Upper lobe of right lung (tissue), 1 donor: ENCODE data around the gene FUT7. TPM values are rescaled to one million over a fixed set of nuclear protein-coding genes. Genes with fewer than 3 reads are reported as not detected.
A peak's percentile ranks its signal among the peaks of the same experiment; 100 is the strongest.
"Not testable (repeated sequence)": the region's sequence is repeated elsewhere in the genome, so short reads cannot be mapped to it uniquely, and the experiment has no call there.

Experiments used
- ATAC-seq: fragments of 200-7000 bp; cut with Tn5 transposase; one replicate; pipeline ENCODE4 v1.9.1; 2020; ENCODE audit warnings: mild to moderate bottlenecking, moderate library complexity
- DNase-seq: peaks from one replicate; pipeline ENCODE4 v3.0.0-alpha.2; 2020
- H3K27ac ChIP-seq: fragments of 200-600 bp; one replicate; pipeline ENCODE4 v1.8.0; 2022
- H3K27me3 ChIP-seq: fragments of 200-600 bp; one replicate; pipeline ENCODE4 v1.8.0; 2022; ENCODE audit warnings: mild to moderate bottlenecking
- H3K36me3 ChIP-seq: fragments of 200-600 bp; one replicate; pipeline ENCODE4 v1.8.0; 2022
- H3K4me1 ChIP-seq: fragments of 200-600 bp; one replicate; pipeline ENCODE4 v1.8.0; 2022
- H3K4me3 ChIP-seq: fragments of 200-600 bp; one replicate; pipeline ENCODE4 v1.8.0; 2022; ENCODE audit warnings: mild to moderate bottlenecking
- H3K9me3 ChIP-seq: fragments of 200-600 bp; one replicate; pipeline ENCODE4 v1.8.0; 2022
- intact Hi-C: fragments of 100-400 bp; cut with DNase I; formaldehyde crosslinking; loops from one replicate; pipeline ENCODE4 v1.11.0; 2022
- total RNA-seq: library from RNA; stranded (reverse); fragmentation: NEBNext Ultra II Directional; extraction: Animal tissue kit (Norgen Biotek cat#: 25700); gene quantifications from one replicate; pipeline ENCODE4 v1.2.1, GENCODE V29; 2021
- TF ChIP-seq, protein P1 (sequence below): fragments of 200-600 bp; IDR thresholded peaks from one replicate; pipeline ENCODE4 v1.8.0; 2022; ENCODE audit warnings: antibody characterized with exemption
- donor health status: DM: no; HTN: yes; CAD: no; lungs with severe emphysema.

FUT7 gene
- total RNA-seq, 1 donor from 2014 or later: 0.81 TPM

DNA sequence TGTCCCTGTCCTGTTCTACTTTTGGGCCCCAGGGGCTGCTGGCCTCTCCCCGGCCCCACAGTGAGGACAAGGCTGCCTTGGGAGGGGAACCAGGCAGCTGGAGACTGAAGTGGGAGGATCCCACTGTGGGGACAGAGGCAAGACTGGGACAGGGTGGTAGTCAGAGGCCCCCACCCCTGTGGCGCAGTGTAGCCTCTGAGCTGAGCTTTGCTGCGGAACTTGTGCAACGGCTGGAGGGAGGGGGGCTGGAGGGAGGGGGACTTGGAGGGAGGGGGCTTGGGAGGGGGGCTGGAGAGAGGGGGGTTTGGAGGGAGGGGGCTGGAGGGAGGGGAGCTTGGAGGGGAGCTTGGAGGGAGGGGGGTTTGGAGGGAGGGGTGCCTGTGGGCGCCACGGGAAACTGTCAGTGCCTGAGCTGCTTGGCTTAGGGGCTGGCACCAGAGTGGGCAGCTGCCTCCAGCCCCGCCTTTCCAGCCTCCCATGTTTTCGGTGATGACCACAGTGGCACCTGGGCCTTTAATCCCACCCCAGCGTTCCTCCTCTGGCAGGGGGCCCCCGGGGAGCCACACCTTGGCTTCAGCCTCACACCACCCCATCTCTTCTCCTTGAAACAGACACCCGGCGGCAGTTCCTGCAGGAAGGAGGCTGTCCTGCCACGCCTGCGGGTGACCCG lies 2.3 kb upstream of the FUT7 start:
- TF ChIP-seq, protein P1, sequence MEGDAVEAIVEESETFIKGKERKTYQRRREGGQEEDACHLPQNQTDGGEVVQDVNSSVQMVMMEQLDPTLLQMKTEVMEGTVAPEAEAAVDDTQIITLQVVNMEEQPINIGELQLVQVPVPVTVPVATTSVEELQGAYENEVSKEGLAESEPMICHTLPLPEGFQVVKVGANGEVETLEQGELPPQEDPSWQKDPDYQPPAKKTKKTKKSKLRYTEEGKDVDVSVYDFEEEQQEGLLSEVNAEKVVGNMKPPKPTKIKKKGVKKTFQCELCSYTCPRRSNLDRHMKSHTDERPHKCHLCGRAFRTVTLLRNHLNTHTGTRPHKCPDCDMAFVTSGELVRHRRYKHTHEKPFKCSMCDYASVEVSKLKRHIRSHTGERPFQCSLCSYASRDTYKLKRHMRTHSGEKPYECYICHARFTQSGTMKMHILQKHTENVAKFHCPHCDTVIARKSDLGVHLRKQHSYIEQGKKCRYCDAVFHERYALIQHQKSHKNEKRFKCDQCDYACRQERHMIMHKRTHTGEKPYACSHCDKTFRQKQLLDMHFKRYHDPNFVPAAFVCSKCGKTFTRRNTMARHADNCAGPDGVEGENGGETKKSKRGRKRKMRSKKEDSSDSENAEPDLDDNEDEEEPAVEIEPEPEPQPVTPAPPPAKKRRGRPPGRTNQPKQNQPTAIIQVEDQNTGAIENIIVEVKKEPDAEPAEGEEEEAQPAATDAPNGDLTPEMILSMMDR: no peak
- no peaks in the 10 kb centered on the region for H3K27me3 ChIP-seq
- intact Hi-C loops: loop anchor here (5.0 to 10.0 kb wide), 2 partner anchors 89 to 247 kb away; partner anchors contain the start of genes C8G and FBXW5
- H3K9me3 ChIP-seq: no peaks in the 10 kb centered on the region
- no peak for DNase-seq
- no peaks in the 10 kb centered on the region for H3K36me3 ChIP-seq
- H3K27ac ChIP-seq: no peak overlapping the region
- H3K4me3 ChIP-seq: peak overlapping the region; percentile 21
- peaks cover 26% of the 10 kb centered on the region for H3K4me1 ChIP-seq
- ATAC-seq: peak; percentile 5

DNA sequence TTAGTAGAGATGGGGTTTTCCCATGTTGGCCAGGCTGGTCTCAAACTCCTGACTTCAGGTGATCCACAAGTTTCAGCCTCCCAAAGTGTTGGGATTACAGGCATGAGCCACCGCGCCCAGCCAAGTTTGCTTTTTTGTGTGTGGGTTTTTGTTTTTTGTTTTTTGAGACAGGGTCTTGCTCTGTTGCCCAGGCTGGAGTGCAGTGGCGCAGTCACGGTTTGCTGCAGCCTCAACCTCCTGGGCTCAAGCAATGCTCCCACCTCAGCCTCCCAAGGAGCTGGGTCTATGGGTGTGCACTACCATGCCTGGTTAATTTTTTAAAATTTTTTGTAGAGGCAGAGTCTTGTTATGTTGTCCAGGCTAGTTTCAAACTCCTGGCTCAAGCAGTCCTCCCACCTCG lies 1.6 kb upstream of the FUT7 start:
- ATAC-seq, DNase-seq, H3K36me3 ChIP-seq, H3K9me3 ChIP-seq, H3K27me3 ChIP-seq, H3K27ac ChIP-seq: not testable (repeated sequence)
- Histone ChIP-seq H3K4me3 (peak overlapping the region; percentile 21), H3K4me1 (peaks cover 33% of the 10 kb centered on the region)
- intact Hi-C loops: loop anchor here (5.0 to 10.0 kb wide), 2 partner anchors 89 to 246 kb away; partner anchors contain the start of genes C8G and FBXW5

DNA sequence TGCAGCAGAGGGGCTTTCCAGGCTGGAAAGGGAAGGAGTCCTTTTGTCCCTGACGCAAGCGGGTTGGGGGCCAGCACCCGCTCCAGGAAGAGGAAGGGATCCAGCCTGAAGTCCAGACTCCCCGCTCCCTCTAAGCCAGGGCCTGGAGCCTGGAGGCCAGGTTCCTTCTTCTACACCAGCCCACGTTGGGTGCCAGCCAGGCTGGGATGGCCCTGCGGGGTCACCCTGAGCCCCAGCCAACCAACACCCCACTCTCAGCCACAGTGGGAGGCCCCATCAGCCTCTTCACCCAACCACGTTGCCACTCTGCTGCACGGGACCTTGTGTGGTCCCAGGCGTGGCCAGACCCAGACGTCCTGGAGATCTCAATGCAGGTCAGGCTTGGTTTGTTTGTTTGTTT lies 970 bp upstream of the FUT7 start:
- peak; percentile 39 for ATAC-seq
- Histone ChIP-seq H3K27ac (peak overlapping the region; percentile 36), H3K9me3 (no peaks in the 10 kb centered on the region), H3K4me1 (peaks cover 35% of the 10 kb centered on the region), H3K36me3 (no peaks in the 10 kb centered on the region), H3K27me3 (no peaks in the 10 kb centered on the region), H3K4me3 (peak overlapping the region; percentile 21)
- TF ChIP-seq, protein P1: no peak
- intact Hi-C loops: loop anchor here (5.0 to 10.0 kb wide), 2 partner anchors 88 to 246 kb away; partner anchors contain the start of genes C8G and FBXW5
- peak; percentile 76 for DNase-seq

DNA sequence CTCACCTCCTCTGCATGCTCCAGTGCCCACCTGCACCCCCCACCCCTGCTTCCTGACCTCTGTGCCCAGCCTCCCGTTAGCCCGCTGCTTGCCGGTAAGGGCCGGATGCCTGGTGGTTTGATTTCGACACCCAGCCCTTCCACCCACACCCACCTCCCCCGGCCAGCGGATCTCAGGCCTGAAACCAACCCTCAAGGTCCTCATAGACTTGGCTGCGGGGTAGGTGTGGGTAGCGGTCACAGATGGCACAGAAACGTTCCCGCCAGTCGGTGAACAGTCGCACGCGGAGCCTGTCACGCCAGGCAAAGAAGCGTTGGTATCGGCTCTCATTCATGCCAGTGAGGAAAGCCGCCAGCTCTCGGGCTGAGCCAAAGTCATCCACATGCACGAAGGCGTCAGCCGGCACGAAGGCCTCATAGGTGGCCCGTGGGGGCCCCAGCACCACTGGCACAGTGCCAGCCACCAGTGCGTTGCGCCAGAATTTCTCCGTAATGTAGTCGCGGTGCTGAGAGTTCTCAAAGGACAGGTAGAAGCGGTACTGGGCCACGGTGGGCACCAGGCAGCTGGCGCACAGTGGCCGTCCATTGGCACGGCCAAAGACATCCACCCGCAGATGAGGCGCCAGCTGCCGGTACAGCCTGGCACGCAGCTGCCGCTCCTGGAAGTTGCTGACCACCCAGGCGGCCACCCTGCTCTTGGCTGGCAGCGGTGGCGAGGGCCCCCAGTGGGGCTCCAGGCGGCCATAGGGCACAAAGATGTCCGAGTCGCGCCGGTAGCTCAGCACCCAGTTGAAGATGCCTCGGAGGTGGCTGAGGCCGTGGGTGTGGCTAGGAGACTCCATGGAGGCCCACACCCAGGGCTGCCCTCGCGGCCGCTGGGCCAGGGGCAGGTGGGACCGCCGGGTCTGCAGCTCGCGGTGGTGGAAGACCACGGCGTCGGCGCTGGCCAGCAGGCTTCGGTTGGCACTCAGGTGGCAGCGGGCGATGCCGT lies 1.1 kb downstream of the FUT7 start:
- H3K4me3 ChIP-seq: no peak overlapping the region
- no peaks in the 10 kb centered on the region for H3K27me3 ChIP-seq
- TF ChIP-seq, protein P1: no peak
- peaks cover 45% of the 10 kb centered on the region for H3K4me1 ChIP-seq
- H3K9me3 ChIP-seq: no peaks in the 10 kb centered on the region
- DNase-seq (peak; percentile 85), ATAC-seq (peak; percentile 1)
- H3K27ac ChIP-seq: peak overlapping the region; percentile 36
- no peaks in the 10 kb centered on the region for H3K36me3 ChIP-seq
- intact Hi-C loops: loop anchor here (5.0 to 10.0 kb wide), 2 partner anchors 86 to 244 kb away; partner anchors contain the start of genes C8G and FBXW5

DNA sequence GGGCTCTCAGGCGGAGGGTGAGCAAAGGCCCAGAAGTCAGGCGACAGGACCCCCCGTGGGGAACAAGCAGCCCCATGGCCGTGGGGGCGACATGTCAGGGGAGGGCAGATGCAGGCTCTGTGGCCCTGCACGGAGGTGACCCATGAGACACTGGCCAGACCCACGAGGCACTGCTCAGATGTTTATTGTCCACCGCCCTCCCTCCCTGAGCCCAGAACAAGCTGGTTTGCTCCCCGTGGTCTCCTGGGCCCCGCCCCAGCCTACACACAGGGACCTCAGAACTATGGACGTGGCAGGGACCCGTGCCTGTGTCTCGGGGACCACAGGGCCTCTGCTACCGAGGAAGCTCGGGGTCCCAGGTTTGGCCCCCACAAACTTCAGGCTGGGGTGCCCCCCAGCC lies 1.9 kb downstream of the FUT7 start:
- ATAC-seq (no peak), DNase-seq (no peak)
- intact Hi-C loops: loop anchor here (5.0 to 10.0 kb wide), 2 partner anchors 85 to 243 kb away; partner anchors contain the start of genes C8G and FBXW5
- Histone ChIP-seq H3K27me3 (no peaks in the 10 kb centered on the region), H3K9me3 (no peaks in the 10 kb centered on the region), H3K4me1 (peaks cover 44% of the 10 kb centered on the region), H3K36me3 (no peaks in the 10 kb centered on the region), H3K27ac (peak overlapping the region; percentile 36), H3K4me3 (no peak overlapping the region)
- TF ChIP-seq, protein P1: no peak
